Bronchial smooth muscle cell (primary cell): ENCODE data around the gene PRMT9. TPM values are rescaled to one million over a fixed set of nuclear protein-coding genes. Genes with fewer than 3 reads are reported as not detected.

Experiments used
- total RNA-seq: library from RNA; depleted of rRNA; stranded (reverse); fragments of >200 nt; gene quantifications from 2 replicates; pipeline ENCODE4 v1.2.1, GENCODE V29; 2014

The PRMT9 gene
- 10.1 and 13.4 TPM in 2 replicates for total RNA-seq

DNA sequence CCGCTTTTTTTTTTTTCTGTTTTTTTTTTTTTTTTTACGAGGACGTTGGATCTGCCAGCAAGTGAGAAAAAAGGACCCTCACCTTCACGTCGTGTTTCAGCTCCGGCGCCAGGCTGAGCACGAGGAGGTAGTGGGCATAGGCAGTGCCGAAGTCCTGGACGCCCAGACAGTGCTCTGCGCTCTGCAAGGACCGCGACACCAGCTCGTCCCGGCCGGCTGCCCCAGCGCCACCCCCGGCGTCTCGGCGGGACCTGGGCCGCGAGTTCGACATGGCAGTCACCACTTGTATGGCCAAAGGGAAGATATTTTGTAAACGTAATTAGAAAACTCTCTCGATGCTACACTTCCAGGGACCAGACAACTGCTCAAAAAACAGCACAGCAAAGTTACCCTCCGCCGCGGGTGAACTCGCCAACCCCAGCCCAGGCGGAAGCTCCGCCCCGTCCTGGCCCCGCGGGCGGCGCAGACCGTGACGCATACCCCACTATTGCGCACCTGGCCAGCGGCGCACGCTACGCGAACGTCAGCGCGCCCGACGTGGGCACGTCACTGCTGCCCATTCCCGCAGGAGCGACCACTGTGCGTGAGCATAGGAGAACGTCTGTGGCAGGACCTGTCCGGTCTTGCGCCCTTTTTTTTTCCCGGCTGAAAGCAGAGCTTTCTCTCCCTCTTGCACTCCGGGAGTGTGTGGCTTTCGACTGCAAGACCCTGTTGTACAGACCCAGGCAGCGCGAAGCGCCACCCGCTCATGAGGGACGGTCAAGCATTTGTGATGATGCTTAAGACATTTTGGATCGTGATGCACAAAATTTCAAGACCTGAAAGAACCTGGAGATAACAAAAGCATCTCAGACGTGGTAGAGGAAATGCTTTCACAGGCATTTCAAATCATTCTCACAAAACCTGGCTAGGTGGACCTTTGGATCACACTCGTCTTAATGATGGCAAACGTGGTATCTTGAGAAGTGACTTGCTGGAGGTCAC lies at the start of gene PRMT9:
TSS of gene PRMT9 (minus strand) at position 447 of the 984 bp plus-strand sequence. CDS start at position 271, 176 bp downstream.

DNA sequence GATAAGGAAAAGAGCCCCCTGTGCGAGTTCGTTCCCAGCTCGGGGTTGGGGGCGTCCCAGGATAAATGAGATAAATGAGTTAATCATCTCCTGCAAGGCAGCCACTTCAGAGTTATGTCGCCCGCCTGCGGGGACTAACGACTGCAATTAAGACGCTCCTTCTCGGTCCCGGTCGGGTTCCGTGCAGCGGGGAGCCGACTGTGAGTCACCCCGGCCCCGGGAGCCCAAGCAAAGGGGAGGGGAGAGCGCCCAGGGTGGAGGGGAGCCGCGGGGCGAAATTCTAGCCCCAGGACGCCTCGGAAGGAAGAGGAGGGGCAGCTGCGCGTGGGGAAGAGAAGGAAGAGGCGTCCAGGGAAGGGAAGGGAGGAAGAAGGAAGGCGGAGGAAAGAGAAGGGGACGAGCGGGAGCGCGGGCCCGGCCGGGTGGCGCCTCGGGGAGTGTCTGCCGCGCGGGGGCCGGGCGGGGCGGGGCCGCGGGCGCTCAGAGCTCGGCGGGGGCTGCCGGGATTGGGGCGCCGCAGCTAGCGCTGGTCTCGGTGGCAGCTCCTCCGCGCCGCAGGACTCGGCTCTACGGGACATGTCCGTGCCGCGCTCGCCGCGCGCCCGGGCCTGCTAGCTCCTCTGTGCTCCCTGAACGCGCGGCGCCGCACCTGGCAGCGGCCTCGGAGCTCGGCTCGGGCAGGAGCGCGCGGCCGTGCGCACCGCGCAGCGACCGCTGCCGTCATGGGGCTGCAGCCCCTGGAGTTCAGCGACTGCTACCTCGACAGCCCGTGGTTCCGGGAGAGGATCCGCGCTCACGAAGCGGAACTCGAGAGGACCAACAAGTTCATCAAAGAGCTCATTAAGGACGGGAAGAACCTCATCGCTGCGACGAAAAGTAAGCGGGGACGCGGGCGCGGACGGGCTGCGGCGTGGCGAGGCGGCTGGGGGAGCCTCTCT lies 47.9 kb upstream of the PRMT9 start, which contains the start of gene ARHGAP10:
TSS of gene ARHGAP10 (plus strand) at position 509 of the 938 bp plus-strand sequence. CDS start at position 723, 214 bp downstream.

DNA sequence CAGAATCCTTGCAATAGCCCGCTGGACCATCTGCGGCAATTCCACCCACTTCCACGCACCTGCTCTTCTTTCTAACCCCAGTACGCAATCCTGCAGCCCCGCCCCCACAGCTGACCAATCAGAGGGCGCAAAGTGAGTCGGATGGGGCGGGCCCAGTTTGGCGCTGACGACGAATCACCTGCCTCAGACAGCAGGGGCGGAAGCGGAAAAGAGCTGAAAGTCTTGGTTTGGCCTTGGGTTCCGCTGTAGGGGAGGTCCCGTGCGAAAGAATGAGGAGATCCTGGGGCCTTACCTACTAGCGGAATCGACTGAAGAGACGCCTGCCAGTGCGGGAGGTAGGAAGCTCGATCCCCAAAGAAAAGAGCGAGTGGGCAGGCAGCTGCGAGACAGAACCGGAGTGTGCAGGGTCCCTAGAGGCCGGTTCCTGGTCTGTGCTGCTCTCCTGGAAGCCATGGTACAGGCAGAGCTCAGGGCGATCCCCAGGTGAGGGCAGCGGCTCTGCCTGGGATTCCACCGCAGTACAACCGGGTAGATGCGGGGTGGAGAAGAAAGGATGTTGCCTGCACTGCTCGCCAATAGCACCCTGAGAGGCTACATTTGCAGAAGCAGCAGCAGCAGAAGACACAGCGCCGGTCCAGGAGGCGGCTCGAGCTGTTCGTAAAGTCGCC lies 66.7 kb downstream of the PRMT9 start, which contains the start of gene TMEM184C:
TSS of gene TMEM184C (plus strand) at position 225 of the 668 bp plus-strand sequence. CDS start 560 bp downstream, outside the sequence.

Other genes starting within 250 kb of the PRMT9 start
- 18.3 and 18.7 TPM in 2 replicates for gene EDNRA, start 203.1 kb downstream of the PRMT9 start, total RNA-seq
- 26.6 and 35.0 TPM in 2 replicates for gene TMEM184C, start 66.8 kb downstream of the PRMT9 start, total RNA-seq
- gene ARHGAP10, start 47.9 kb upstream of the PRMT9 start, total RNA-seq: 35.6 and 41.0 TPM in 2 replicates